Measurements from ENCODE around the gene TAS2R42. TPM values are rescaled to one million over a fixed set of nuclear protein-coding genes. Genes with fewer than 3 reads are reported as not detected.

The TAS2R42 gene
- total RNA-seq, 1 experiment from 2014 or later = not detected

GRCh38 chr12:11182529-11182928 is 4.2 kb downstream of the TAS2R42 start:
- Histone ChIP-seq H3K4me3 (ENCODE audit: low read length) (no peak overlapping the region), H3K79me2 (ENCODE audit: low read length) (0 out of 2 replicates have a peak, but pooled peaks cover 2% of the 10 kb centered on the region), H3K36me3 (ENCODE audit: insufficient read depth, low read length) (no peaks in the 10 kb centered on the region), H3K9me3 (ENCODE audit: low read length) (no peaks in the 10 kb centered on the region), H3K27ac (ENCODE audit: low read length) (no peak overlapping the region), H3K27me3 (ENCODE audit: low read length) (no peaks in the 10 kb centered on the region), H3K9me2 (replicated peaks; ENCODE audit: insufficient read depth, low read length) (no peaks in the 10 kb centered on the region), H4K20me1 (ENCODE audit: insufficient read depth, low read depth, low read length) (no peaks in the 10 kb centered on the region; the same call in 1 of the 2 replicates), H2AFZ (ENCODE audit: low read length) (no peak overlapping the region), H3K9ac (ENCODE audit: low read length) (no peak overlapping the region), H3K4me2 (ENCODE audit: low read depth, low read length, poor library complexity, severe bottlenecking) (no peak overlapping the region), H3K4me1 (ENCODE audit: low read length) (no peaks in the 10 kb centered on the region)
- no peak for DNase-seq

GRCh38 chr12:11178250-11178649 is 8.5 kb downstream of the TAS2R42 start:
- Histone ChIP-seq H3K79me2 (ENCODE audit: low read length) (peaks cover 38% of the 10 kb centered on the region), H4K20me1 (ENCODE audit: insufficient read depth, low read depth, low read length) (peaks cover 17% of the 10 kb centered on the region), H3K9ac (ENCODE audit: low read length) (no peak overlapping the region), H3K4me1 (ENCODE audit: low read length) (no peaks in the 10 kb centered on the region), H3K36me3 (ENCODE audit: insufficient read depth, low read length) (no peaks in the 10 kb centered on the region), H2AFZ (ENCODE audit: low read length) (no peak overlapping the region), H3K9me3 (ENCODE audit: low read length) (no peaks in the 10 kb centered on the region), H3K4me3 (ENCODE audit: low read length) (no peak overlapping the region), H3K27ac (ENCODE audit: low read length) (no peak overlapping the region), H3K27me3 (ENCODE audit: low read length) (no peaks in the 10 kb centered on the region), H3K9me2 (replicated peaks; ENCODE audit: insufficient read depth, low read length) (no peaks in the 10 kb centered on the region), H3K4me2 (ENCODE audit: low read depth, low read length, poor library complexity, severe bottlenecking) (no peak overlapping the region)
- DNase-seq = no peak

DNA sequence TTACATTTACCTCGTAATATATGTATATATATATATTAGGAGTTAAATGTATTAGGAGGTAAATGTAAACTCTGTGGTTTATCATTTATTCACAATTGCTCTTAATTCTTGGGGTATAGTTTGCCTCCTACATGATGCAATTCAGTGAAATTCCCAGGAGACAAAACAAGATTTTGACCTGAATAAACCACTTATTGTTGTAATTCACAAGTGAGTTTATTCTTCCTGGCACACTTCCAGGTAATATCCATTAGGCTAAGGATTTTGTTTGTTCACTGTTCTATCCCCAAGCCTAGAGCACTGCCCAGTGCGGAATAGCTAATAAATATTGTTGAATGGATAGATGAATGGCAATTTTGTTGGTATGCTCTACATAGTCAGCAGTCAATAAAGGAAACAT is 12.7 kb downstream of the TAS2R42 start:
- Histone ChIP-seq H3K79me2 (ENCODE audit: low read length) (peaks cover 77% of the 10 kb centered on the region), H3K4me3 (ENCODE audit: low read length) (no peak overlapping the region), H3K27me3 (ENCODE audit: low read length) (no peaks in the 10 kb centered on the region), H3K27ac (ENCODE audit: low read length) (no peak overlapping the region), H3K9me3 (ENCODE audit: low read length) (no peaks in the 10 kb centered on the region; the same call in 1 of the 2 replicates), H3K4me1 (ENCODE audit: low read length) (peaks cover 28% of the 10 kb centered on the region), H3K9ac (ENCODE audit: low read length) (no peak overlapping the region), H3K36me3 (ENCODE audit: insufficient read depth, low read length) (peaks cover 16% of the 10 kb centered on the region), H2AFZ (ENCODE audit: low read length) (no peak overlapping the region), H3K4me2 (ENCODE audit: low read depth, low read length, poor library complexity, severe bottlenecking) (no peak overlapping the region), H4K20me1 (ENCODE audit: insufficient read depth, low read depth, low read length) (peaks cover 42% of the 10 kb centered on the region), H3K9me2 (replicated peaks; ENCODE audit: insufficient read depth, low read length) (no peaks in the 10 kb centered on the region)
- no peak for DNase-seq

GRCh38 chr12:11171969-11172675 is 14.6 kb downstream of the TAS2R42 start:
- Histone ChIP-seq H3K36me3 (ENCODE audit: insufficient read depth, low read length) (peaks cover 29% of the 10 kb centered on the region), H3K27me3 (ENCODE audit: low read length) (no peaks in the 10 kb centered on the region), H3K4me2 (ENCODE audit: low read depth, low read length, poor library complexity, severe bottlenecking) (peak overlapping the region; percentile 87), H3K79me2 (ENCODE audit: low read length) (peaks cover 93% of the 10 kb centered on the region), H3K9ac (ENCODE audit: low read length) (peak overlapping the region; percentile 85), H4K20me1 (ENCODE audit: insufficient read depth, low read depth, low read length) (peaks cover 41% of the 10 kb centered on the region), H3K4me1 (ENCODE audit: low read length) (peaks cover 33% of the 10 kb centered on the region), H3K4me3 (ENCODE audit: low read length) (peak overlapping the region; percentile 89), H2AFZ (ENCODE audit: low read length) (no peak overlapping the region), H3K9me2 (replicated peaks; ENCODE audit: insufficient read depth, low read length) (no peaks in the 10 kb centered on the region), H3K9me3 (ENCODE audit: low read length) (no peaks in the 10 kb centered on the region; the same call in 1 of the 2 replicates), H3K27ac (ENCODE audit: low read length) (peak overlapping the region; percentile 73; the same call in 1 of the 2 replicates)
- DNase-seq = no peak

- no peaks in the 10 kb centered on the region; the same call in 1 of the 2 replicates for H3K9me3 ChIP-seq (ENCODE audit: low read length)
- no peaks in the 10 kb centered on the region for H3K9me2 ChIP-seq (replicated peaks; ENCODE audit: insufficient read depth, low read length)
- peaks cover 34% of the 10 kb centered on the region for H4K20me1 ChIP-seq (ENCODE audit: insufficient read depth, low read depth, low read length)
- H3K79me2 ChIP-seq (ENCODE audit: low read length) = peaks cover 93% of the 10 kb centered on the region
- H3K4me2 ChIP-seq (ENCODE audit: low read depth, low read length, poor library complexity, severe bottlenecking) = peak within 1 kb of the TSS; percentile 87
- peak within 1 kb of the TSS; percentile 73 for H3K27ac ChIP-seq (ENCODE audit: low read length)
- peaks cover 33% of the 10 kb centered on the region for H3K4me1 ChIP-seq (ENCODE audit: low read length)
- peak; percentile 97 for DNase-seq
- H3K27me3 ChIP-seq (ENCODE audit: low read length) = no peaks in the 10 kb centered on the region
- peak within 1 kb of the TSS; percentile 62; the same call in 1 of the 2 replicates for H2AFZ ChIP-seq (ENCODE audit: low read length)
- H3K36me3 ChIP-seq (ENCODE audit: insufficient read depth, low read length) = peaks cover 37% of the 10 kb centered on the region
- H3K4me3 ChIP-seq (ENCODE audit: low read length) = peak within 1 kb of the TSS; percentile 89
- H3K9ac ChIP-seq (ENCODE audit: low read length) = peak within 1 kb of the TSS; percentile 85
Observed at GRCh38 chr12:11171145-11171968, 15.4 kb downstream of the TAS2R42 start, which contains the start of gene SMIM10L1. TSS of gene SMIM10L1 (plus strand) at chr12:11171194. CDS start at chr12:11171357, 163 bp downstream.

DNA sequence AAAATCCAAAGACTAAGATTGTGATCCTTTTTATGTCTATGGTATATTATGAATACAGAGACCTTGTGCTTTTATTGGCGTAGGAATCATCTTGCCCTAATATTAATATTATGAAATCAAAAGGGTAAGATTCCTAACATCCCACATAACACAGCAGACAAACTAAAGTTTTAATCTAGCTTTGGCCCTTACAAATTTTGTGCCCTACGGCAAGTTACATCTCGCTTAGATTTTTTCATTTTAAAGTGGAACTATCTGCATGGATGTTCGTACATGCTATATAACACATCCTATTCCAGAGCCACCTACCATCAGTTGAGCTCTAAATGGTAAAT is 16.0 kb downstream of the TAS2R42 start:
- Histone ChIP-seq H3K9me2 (replicated peaks; ENCODE audit: insufficient read depth, low read length) (no peaks in the 10 kb centered on the region), H3K4me3 (ENCODE audit: low read length) (peak overlapping the region; percentile 89), H3K4me2 (ENCODE audit: low read depth, low read length, poor library complexity, severe bottlenecking) (peak overlapping the region; percentile 87), H2AFZ (ENCODE audit: low read length) (peak overlapping the region; percentile 62; the same call in 1 of the 2 replicates), H3K27me3 (ENCODE audit: low read length) (no peaks in the 10 kb centered on the region), H3K79me2 (ENCODE audit: low read length) (peaks cover 94% of the 10 kb centered on the region), H3K9ac (ENCODE audit: low read length) (peak overlapping the region; percentile 85), H3K27ac (ENCODE audit: low read length) (peak overlapping the region; percentile 73), H3K4me1 (ENCODE audit: low read length) (peaks cover 33% of the 10 kb centered on the region), H3K36me3 (ENCODE audit: insufficient read depth, low read length) (peaks cover 43% of the 10 kb centered on the region), H3K9me3 (ENCODE audit: low read length) (no peaks in the 10 kb centered on the region; the same call in 1 of the 2 replicates), H4K20me1 (ENCODE audit: insufficient read depth, low read depth, low read length) (peaks cover 34% of the 10 kb centered on the region)
- no peak for DNase-seq

- H2AFZ ChIP-seq (ENCODE audit: low read length) = no peak overlapping the region
- H3K27me3 ChIP-seq (ENCODE audit: low read length) = no peaks in the 10 kb centered on the region
- no peaks in the 10 kb centered on the region; the same call in 1 of the 2 replicates for H3K9me3 ChIP-seq (ENCODE audit: low read length)
- no peak overlapping the region for H3K27ac ChIP-seq (ENCODE audit: low read length)
- H3K4me1 ChIP-seq (ENCODE audit: low read length) = peaks cover 23% of the 10 kb centered on the region
- H3K9me2 ChIP-seq (replicated peaks; ENCODE audit: insufficient read depth, low read length) = no peaks in the 10 kb centered on the region
- peaks cover 73% of the 10 kb centered on the region for H3K36me3 ChIP-seq (ENCODE audit: insufficient read depth, low read length)
- no peak overlapping the region for H3K4me2 ChIP-seq (ENCODE audit: low read depth, low read length, poor library complexity, severe bottlenecking)
- H3K9ac ChIP-seq (ENCODE audit: low read length) = no peak overlapping the region
- DNase-seq = no peak
- H4K20me1 ChIP-seq (ENCODE audit: insufficient read depth, low read depth, low read length) = peaks cover 9% of the 10 kb centered on the region; the same call in 1 of the 2 replicates
- H3K4me3 ChIP-seq (ENCODE audit: low read length) = no peak overlapping the region
- peaks cover 99% of the 10 kb centered on the region for H3K79me2 ChIP-seq (ENCODE audit: low read length)
Observed at GRCh38 chr12:11166300-11166699, 20.4 kb downstream of the TAS2R42 start.

GRCh38 chr12:11164384-11164783 is 22.4 kb downstream of the TAS2R42 start:
- Histone ChIP-seq H3K36me3 (ENCODE audit: insufficient read depth, low read length) (peaks cover 80% of the 10 kb centered on the region), H3K27me3 (ENCODE audit: low read length) (no peaks in the 10 kb centered on the region), H3K9me2 (replicated peaks; ENCODE audit: insufficient read depth, low read length) (no peaks in the 10 kb centered on the region), H3K9me3 (ENCODE audit: low read length) (no peaks in the 10 kb centered on the region), H3K79me2 (ENCODE audit: low read length) (peaks cover 100% of the 10 kb centered on the region), H4K20me1 (ENCODE audit: insufficient read depth, low read depth, low read length) (no peaks in the 10 kb centered on the region), H3K4me3 (ENCODE audit: low read length) (no peak overlapping the region), H2AFZ (ENCODE audit: low read length) (no peak overlapping the region), H3K9ac (ENCODE audit: low read length) (no peak overlapping the region), H3K27ac (ENCODE audit: low read length) (no peak overlapping the region), H3K4me2 (ENCODE audit: low read depth, low read length, poor library complexity, severe bottlenecking) (no peak overlapping the region), H3K4me1 (ENCODE audit: low read length) (peaks cover 9% of the 10 kb centered on the region)
- no peak for DNase-seq
